ENCODE measurements around the gene BNC2.

The BNC2 gene

DNA sequence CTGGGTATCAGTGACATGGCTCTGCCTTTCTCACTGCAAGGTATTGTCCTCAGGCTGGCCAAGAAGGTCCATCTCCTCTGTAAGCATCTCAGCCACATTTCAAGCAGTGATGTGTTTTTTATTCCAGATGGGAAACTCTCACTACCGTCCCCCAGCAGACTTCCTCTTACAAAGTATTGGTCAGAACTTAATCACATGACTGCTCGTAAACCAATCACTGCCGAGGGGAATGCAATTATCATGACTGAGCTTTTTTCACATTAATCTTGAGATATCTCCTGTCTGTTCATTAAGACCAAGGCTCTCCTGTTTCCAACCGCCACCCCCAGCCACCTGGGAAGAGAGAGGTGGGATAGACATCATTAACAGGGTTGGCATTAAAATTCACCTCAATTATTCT, 76.4 kb downstream of the BNC2 start:
- no peak for DNase-seq (ENCODE audit: low read depth)
- H3K4me3 ChIP-seq (ENCODE audit: low read depth, low read length) = no peak overlapping the region
- TF ChIP-seq, protein P1, sequence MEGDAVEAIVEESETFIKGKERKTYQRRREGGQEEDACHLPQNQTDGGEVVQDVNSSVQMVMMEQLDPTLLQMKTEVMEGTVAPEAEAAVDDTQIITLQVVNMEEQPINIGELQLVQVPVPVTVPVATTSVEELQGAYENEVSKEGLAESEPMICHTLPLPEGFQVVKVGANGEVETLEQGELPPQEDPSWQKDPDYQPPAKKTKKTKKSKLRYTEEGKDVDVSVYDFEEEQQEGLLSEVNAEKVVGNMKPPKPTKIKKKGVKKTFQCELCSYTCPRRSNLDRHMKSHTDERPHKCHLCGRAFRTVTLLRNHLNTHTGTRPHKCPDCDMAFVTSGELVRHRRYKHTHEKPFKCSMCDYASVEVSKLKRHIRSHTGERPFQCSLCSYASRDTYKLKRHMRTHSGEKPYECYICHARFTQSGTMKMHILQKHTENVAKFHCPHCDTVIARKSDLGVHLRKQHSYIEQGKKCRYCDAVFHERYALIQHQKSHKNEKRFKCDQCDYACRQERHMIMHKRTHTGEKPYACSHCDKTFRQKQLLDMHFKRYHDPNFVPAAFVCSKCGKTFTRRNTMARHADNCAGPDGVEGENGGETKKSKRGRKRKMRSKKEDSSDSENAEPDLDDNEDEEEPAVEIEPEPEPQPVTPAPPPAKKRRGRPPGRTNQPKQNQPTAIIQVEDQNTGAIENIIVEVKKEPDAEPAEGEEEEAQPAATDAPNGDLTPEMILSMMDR (IDR thresholded peaks at IDR 0.05; ENCODE audit: insufficient read depth, low read depth, low read length, missing control alignments) = no peak

DNA sequence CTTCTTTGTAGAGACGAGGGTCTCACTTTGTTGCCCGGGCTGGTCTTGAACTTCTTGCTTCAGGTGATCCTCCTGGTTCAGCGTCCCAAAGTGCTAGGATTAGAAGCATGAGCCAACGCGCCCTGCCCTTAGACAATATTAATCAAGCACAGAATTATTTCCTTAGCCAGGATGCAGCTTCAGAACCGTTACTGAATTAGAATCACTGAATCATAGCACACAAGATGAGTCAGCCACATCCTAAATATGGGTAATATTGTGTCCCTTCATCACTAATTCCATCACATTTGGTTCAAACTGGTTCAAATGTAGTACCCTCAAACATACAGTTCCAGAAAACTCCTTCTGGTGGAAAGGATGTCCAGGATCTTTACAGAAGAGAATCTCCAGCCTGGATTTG, 82.7 kb downstream of the BNC2 start:
- TF ChIP-seq, protein P1 (IDR thresholded peaks at IDR 0.05; ENCODE audit: insufficient read depth, low read depth, low read length, missing control alignments) = no peak
- no peak for DNase-seq (ENCODE audit: low read depth)

DNA sequence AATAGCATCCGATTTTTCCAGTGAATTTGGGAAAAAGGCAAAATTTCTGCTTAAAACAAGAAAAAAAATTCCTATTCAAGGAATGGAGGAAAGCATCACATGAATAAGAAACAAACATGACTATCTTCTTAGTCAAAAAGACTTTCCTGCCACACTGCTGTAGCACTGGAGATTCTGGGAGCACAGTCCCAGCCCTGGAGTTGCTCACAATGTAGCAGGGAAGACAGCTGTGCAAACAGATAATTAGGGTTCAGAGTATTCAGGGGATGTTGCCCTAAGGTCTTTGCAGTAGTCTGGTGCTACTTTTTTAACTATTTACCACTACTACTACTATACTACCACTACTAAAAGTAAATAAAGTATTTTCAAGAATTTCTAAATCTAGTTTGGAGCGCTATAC, 86.5 kb downstream of the BNC2 start:
- no peak overlapping the region for H3K4me3 ChIP-seq (ENCODE audit: low read depth, low read length)
- DNase-seq (ENCODE audit: low read depth) = no peak
- TF ChIP-seq, protein P1 (IDR thresholded peaks at IDR 0.05; ENCODE audit: insufficient read depth, low read depth, low read length, missing control alignments) = no peak

More for the DNA sequence above, 82.7 kb downstream of the BNC2 start:
- H3K4me3 ChIP-seq (ENCODE audit: low read depth, low read length) = no peak overlapping the region

DNA sequence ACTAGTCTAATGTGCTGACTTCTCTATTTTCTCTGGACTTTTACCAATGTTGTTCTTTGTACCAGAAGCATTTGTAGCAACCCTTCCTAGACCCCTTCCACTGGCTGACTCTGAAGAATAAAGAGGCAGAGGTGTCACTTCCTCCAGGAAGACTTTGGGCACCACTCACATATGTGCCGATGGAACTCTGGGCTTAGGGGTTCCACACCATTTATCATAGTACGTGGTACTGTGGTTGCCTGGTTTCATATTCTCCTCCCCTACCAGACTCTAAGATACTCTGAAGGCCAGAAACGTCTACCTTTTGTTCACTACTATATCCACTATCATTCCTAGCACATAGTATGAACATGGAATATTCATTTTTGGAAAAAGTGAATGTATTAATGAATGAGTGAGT, 88.0 kb downstream of the BNC2 start:
- no peak overlapping the region for H3K4me3 ChIP-seq (ENCODE audit: low read depth, low read length)
- TF ChIP-seq, protein P1 (IDR thresholded peaks at IDR 0.05; ENCODE audit: insufficient read depth, low read depth, low read length, missing control alignments) = no peak
- no peak for DNase-seq (ENCODE audit: low read depth)

DNA sequence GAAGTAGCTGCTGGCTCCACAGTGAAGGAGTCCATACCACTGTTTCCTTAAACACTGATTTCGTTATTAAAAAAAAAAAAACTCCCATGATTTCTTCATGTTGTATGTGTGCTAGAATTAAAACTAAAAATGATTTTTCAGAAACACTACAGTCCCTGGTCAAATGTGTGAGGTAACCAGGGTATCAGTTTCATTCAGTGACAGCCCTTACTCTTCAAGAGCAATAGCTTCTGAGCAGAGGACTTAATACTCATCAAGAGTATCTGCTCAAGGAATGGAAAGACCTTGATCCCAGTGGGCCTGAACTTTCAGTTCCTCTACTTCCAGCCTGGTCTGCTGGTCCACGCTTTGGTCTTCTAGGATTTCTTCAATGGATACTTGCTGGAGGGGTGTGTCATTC, 95.1 kb downstream of the BNC2 start:
- TF ChIP-seq, protein P1 (IDR thresholded peaks at IDR 0.05; ENCODE audit: insufficient read depth, low read depth, low read length, missing control alignments) = no peak
- no peak overlapping the region for H3K4me3 ChIP-seq (ENCODE audit: low read depth, low read length)
- DNase-seq (ENCODE audit: low read depth) = no peak

GRCh38 chr9:16773617-16774016, 96.9 kb downstream of the BNC2 start:
- no peak overlapping the region for H3K4me3 ChIP-seq (ENCODE audit: low read depth, low read length)
- DNase-seq (ENCODE audit: low read depth) = no peak
- TF ChIP-seq, protein P1 (IDR thresholded peaks at IDR 0.05; ENCODE audit: insufficient read depth, low read depth, low read length, missing control alignments) = no peak

DNA sequence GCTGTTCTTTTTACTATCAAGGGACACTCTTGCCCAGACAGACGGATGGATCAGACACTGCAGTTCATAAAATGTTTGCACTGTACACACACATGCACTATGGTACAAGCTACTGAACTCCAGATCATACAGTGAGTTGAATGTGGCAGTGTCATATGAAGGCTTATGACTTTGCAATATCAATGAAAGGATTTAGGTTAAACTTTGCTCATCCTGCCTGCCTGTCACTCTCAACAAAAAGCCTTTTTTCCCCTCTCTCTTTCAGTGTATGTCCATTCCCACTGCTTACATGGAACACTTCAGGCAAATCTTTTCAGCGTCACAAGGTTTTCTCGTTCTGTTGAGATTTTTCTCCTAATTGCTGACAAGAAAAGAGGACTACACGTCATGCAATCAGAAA, 97.4 kb downstream of the BNC2 start:
- no peak overlapping the region for H3K4me3 ChIP-seq (ENCODE audit: low read depth, low read length)

More for the DNA sequence above, 97.4 kb downstream of the BNC2 start:
- no peak for DNase-seq (ENCODE audit: low read depth)
- TF ChIP-seq, protein P1 (IDR thresholded peaks at IDR 0.05; ENCODE audit: insufficient read depth, low read depth, low read length, missing control alignments) = no peak

Measured in GM12865 (cell line).